H1 (cell line): ENCODE results near the gene RCBTB2. TPM values are rescaled to one million over a fixed set of nuclear protein-coding genes. Genes with fewer than 3 reads are reported as not detected.

Experiments used
- ASH2L ChIP-seq: fragments of 200-600, 300-600 bp; sonication (generic); IDR thresholded peaks from one replicate; pipeline ENCODE4 v1.7.1; 2017; ENCODE audit warnings: low read length
- CHD2 ChIP-seq: IDR thresholded peaks from 2 replicates; pipeline ENCODE4 v1.6.1; 2012; ENCODE audit warnings: low read length, improper control_type of control experiment
- EGR1 ChIP-seq: IDR thresholded peaks from 2 replicates; pipeline ENCODE4 v1.6.1; 2011; ENCODE audit warnings: low read depth, low read length, borderline replicate concordance
- HDAC2 ChIP-seq, 2 experiments: fragments of 300-600 bp in 1 of 2; sonication (generic) in 1 of 2; IDR thresholded peaks; 2 replicates each; pipeline ENCODE4 v1.6.1; 2011 to 2012; ENCODE audit warnings: low read depth in 2 of 2, low read length in 2 of 2, mild to moderate bottlenecking in 2 of 2, moderate library complexity in 2 of 2, borderline replicate concordance in 1 of 2, inconsistent platforms in 1 of 2
- SP2 ChIP-seq: IDR thresholded peaks from 2 replicates; pipeline ENCODE4 v1.6.1; 2012; ENCODE audit warnings: mild to moderate bottlenecking, low read length, inconsistent platforms
- TAF7 ChIP-seq: optimal IDR thresholded peaks from 2 replicates; pipeline ENCODE3; 2011; ENCODE audit warnings: low read depth, mild to moderate bottlenecking, inconsistent platforms, low read length, moderate library complexity, borderline replicate concordance
- polyA plus RNA-seq, 7 experiments: library from polyadenylated mRNA; depleted of rRNA in 3 of 7; stranded (reverse) in 5 of 7; unstranded in 2 of 7; fragments of >200 nt in 5 of 7; fragments of 200-250 nt in 2 of 7; gene quantifications; 1 replicate in 5 of 7; 2 replicates in 1 of 7; 4 replicates in 1 of 7; pipeline versions ENCODE4 v1.2.1 to v1.2.3, GENCODE V29; 2011 to 2013; ENCODE audit warnings: missing spikeins in 2 of 7, mixed read lengths in 2 of 7
- total RNA-seq: library from RNA; stranded (reverse); fragmentation: NEBNext Ultra II Directional; extraction: Animal tissue kit (Norgen Biotek cat#: 25700); gene quantifications from 2 replicates; pipeline ENCODE4 v1.2.1, GENCODE V29; 2021

RCBTB2 gene
- total and polyA plus RNA-seq, 2 of the 8 experiments (the other 6 are each of a cell fraction or from before 2014, with no cell fraction given), result 5.2 to 8.4 TPM

DNA sequence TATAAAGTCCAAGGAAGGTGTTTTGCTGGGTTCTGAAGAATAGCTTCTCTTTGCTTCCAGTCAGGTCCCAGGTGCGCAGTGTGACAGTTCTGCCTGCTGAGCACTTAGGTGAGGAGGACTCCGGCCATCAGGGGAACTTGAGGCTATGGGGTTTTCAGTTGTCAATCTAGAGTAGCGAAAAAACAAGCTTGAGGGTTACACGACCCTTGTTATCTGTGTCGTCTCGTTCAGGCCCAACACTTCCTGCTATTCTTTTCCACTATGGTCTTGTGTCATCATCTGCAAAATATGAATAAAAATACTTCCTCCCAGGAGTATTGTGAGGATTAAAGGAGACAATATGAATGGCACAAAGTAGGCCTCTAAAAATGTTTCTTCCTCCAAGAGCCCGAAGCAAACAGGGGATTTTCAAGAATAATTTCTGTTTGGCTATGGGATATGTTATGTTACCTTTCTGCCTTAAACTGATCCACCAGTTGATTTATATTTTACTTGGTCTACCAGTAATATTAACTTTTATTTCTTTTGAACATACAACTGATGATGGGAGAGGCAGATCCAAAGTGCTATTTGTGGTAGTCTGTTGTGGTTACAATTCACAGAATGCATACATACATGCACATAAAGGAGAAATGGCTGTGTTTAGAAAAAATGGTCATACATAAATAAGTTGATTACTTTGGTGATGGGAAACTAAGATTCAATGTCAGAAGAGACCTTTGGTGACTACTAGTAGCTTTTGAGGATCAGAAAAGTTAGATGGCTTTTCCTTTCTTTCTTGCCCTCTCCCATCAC is 40.5 kb upstream of the RCBTB2 start (continued):
- TF ChIP-seq HDAC2 (IDR thresholded peaks at IDR 0.05; ENCODE audit: borderline replicate concordance in 1 of 2, low read depth in 2 of 2, low read length in 2 of 2) (no peak), SP2 (no peak), EGR1 (no peak), TAF7 (no peak), ASH2L (no peak), CHD2 (no peak)
